OCI-LY3 (cell line): ENCODE data around the gene NELL1.

Experiments used
- H2AFZ ChIP-seq: fragments of 200-600, 300-600 bp; shearing (Covaris generic); 2 replicates; pipeline ENCODE4 v1.6.0; 2014; ENCODE audit warnings: antibody characterized with exemption, low read depth, low read length
- H3K27ac ChIP-seq: fragments of 200-600, 300-600 bp; sonication (generic); 2 replicates; pipeline ENCODE4 v1.5.1; 2014; ENCODE audit warnings: mild to moderate bottlenecking, low read length, moderate library complexity, mixed read lengths
- H3K27me3 ChIP-seq: fragments of 200-600, 300-600 bp; sonication (generic); 2 replicates; pipeline ENCODE4 v1.6.1; 2014; ENCODE audit warnings: low read depth, low read length, mixed read lengths
- H3K36me3 ChIP-seq: fragments of 200-600, 300-600 bp; sonication (generic); replicated peaks from 2 replicates; pipeline ENCODE3; 2014; ENCODE audit warnings: low read depth, low read length, mixed read lengths
- H3K4me1 ChIP-seq: fragments of 300-600, 200-600 bp; sonication (generic); 2 replicates; pipeline ENCODE4 v1.6.1; 2014; ENCODE audit warnings: low read length, mixed read lengths
- H3K4me2 ChIP-seq: fragments of 200-600, 300-600 bp; sonication (generic); 2 replicates; pipeline ENCODE4 v1.6.1; 2014; ENCODE audit warnings: low read length, mixed read lengths
- H3K4me3 ChIP-seq: fragments of 300-600, 200-600 bp; sonication (generic); 2 replicates; pipeline ENCODE4 v1.5.1; 2014; ENCODE audit warnings: antibody characterized with exemption, mild to moderate bottlenecking, low read length, moderate library complexity
- H3K79me2 ChIP-seq: fragments of 300-600, 200-600 bp; shearing (Covaris generic); 2 replicates; pipeline ENCODE4 v1.6.1; 2014; ENCODE audit warnings: mild to moderate bottlenecking, low read length, mixed read lengths
- H3K9ac ChIP-seq: fragments of 300-600, 200-600 bp; shearing (Covaris generic); 2 replicates; pipeline ENCODE4 v1.6.0; 2014; ENCODE audit warnings: mild to moderate bottlenecking, low read length, moderate library complexity
- H3K9me3 ChIP-seq: fragments of 200-600, 300-600 bp; shearing (Covaris generic); 2 replicates; pipeline ENCODE4 v1.6.1; 2014; ENCODE audit warnings: low read length, mixed read lengths; ENCODE audit not compliant: insufficient read depth
- H4K20me1 ChIP-seq: fragments of 200-600, 300-600 bp; sonication (generic); 2 replicates; pipeline ENCODE4 v1.6.1; 2016; ENCODE audit warnings: low read length, mixed read lengths; ENCODE audit not compliant: insufficient read depth
- CTCF ChIP-seq: fragments of 200-600, 300-600 bp; sonication (generic); IDR thresholded peaks from 2 replicates; pipeline ENCODE4 v1.5.1; 2014; ENCODE audit warnings: antibody characterized with exemption, low read length, low read depth
- EZH2phosphoT487 ChIP-seq: fragments of 200-600 bp; shearing (Covaris generic); IDR thresholded peaks from 2 replicates; pipeline ENCODE4 v1.6.1; 2018; ENCODE audit warnings: antibody characterized with exemption, mixed run types, low read depth

The NELL1 gene

DNA sequence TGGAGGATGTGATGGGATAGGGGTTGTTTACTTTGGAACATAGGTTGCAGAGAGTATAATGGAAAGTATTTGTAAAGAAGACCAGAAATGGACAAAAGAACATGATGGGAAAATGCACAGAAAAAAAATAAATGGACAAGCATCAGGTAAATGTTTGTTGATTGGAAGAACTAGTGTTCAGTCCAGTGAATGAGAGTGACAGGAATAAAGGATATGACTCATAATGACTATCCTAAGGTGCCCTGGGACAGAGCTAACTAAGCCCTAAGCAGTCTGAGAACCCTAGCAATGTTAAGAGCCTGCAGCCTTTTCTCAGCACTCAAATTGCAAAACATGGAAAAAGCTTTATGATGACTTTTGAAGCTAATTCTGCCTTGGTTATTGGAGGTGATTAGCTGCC is 790.7 kb downstream of the NELL1 start:
- H4K20me1 ChIP-seq = no peaks in the 10 kb centered on the region
- H3K27me3 ChIP-seq = no peaks in the 10 kb centered on the region

DNA sequence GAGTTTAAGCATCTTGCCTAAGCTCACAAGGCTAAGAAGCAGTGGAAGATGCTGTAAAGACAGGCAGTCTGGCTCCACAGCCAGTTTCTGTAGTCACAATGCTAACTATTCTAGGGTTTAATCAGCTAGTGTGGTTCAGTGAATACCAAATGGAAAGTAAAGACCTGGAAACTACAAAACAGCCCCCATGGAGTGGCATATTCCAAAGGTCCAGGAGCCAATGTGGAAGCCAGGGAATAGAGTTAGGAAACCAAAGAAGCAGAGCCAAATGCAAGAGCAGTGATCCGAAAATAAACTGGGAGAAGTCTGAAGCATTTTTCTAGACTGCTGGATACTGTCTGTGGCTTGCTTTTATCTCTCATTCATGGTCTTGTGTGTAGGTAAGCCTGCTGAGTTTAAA is 792.3 kb downstream of the NELL1 start:
- Histone ChIP-seq H3K4me3 (no peak overlapping the region), H3K27me3 (no peaks in the 10 kb centered on the region), H4K20me1 (no peaks in the 10 kb centered on the region), H3K4me1 (peaks cover 35% of the 10 kb centered on the region), H3K9me3 (peaks cover 10% of the 10 kb centered on the region; the same call in 1 of the 2 replicates), H3K79me2 (no peaks in the 10 kb centered on the region), H3K27ac (no peak overlapping the region), H3K4me2 (no peak overlapping the region), H3K9ac (no peak overlapping the region), H2AFZ (no peak overlapping the region), H3K36me3 (peaks cover 15% of the 10 kb centered on the region)
- no peak for TF ChIP-seq CTCF
- no peak for TF ChIP-seq EZH2phosphoT487

More for the DNA sequence above, 790.7 kb downstream of the NELL1 start:
- H3K4me2 ChIP-seq = no peak overlapping the region
- peaks cover 10% of the 10 kb centered on the region; the same call in 1 of the 2 replicates for H3K9me3 ChIP-seq
- no peaks in the 10 kb centered on the region for H3K79me2 ChIP-seq
- no peak overlapping the region for H3K9ac ChIP-seq
- peaks cover 15% of the 10 kb centered on the region for H3K36me3 ChIP-seq
- no peak for TF ChIP-seq EZH2phosphoT487
- no peak for TF ChIP-seq CTCF
- H2AFZ ChIP-seq = no peak overlapping the region
- no peak overlapping the region for H3K4me3 ChIP-seq
- H3K27ac ChIP-seq = no peak overlapping the region
- peaks cover 27% of the 10 kb centered on the region for H3K4me1 ChIP-seq

GRCh38 chr11:21464601-21465193 is 795.3 kb downstream of the NELL1 start:
- peak overlapping the region; percentile 72 for H3K4me2 ChIP-seq
- H4K20me1 ChIP-seq = no peaks in the 10 kb centered on the region
- peak overlapping the region; percentile 54 for H3K9ac ChIP-seq
- H3K27ac ChIP-seq = peak overlapping the region; percentile 79
- H3K4me1 ChIP-seq = peaks cover 35% of the 10 kb centered on the region
- H2AFZ ChIP-seq = no peak overlapping the region
- peaks cover 15% of the 10 kb centered on the region for H3K36me3 ChIP-seq
- no peaks in the 10 kb centered on the region for H3K27me3 ChIP-seq
- peak overlapping the region; percentile 49 for H3K4me3 ChIP-seq
- no peaks in the 10 kb centered on the region for H3K79me2 ChIP-seq
- H3K9me3 ChIP-seq = peaks cover 10% of the 10 kb centered on the region; the same call in 1 of the 2 replicates
- TF ChIP-seq CTCF = no peak
- TF ChIP-seq EZH2phosphoT487 = no peak

DNA sequence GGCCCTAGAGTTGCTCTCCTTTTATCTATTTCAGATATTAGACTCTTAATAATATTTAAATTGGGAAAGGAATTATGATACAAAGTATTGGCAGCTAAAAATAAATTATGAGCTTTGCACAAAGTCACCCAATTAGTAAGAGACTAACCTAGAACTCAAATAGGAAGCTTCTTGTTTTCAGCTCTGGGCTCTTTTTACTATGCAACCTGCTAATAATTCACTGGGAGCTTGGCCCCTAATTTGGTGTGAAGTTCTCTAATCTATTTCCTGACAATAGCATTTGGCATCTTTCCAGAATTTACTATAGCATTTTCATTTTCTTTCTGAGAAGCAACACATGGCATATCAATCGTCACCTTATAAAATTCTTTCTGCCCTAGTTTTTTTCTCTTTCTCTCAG is 795.8 kb downstream of the NELL1 start:
- TF ChIP-seq CTCF (no peak), EZH2phosphoT487 (no peak)
- H3K4me2 ChIP-seq = peak overlapping the region; percentile 72
- H3K27ac ChIP-seq = peak overlapping the region; percentile 79
- no peak overlapping the region for H2AFZ ChIP-seq
- no peaks in the 10 kb centered on the region for H4K20me1 ChIP-seq
- H3K27me3 ChIP-seq = no peaks in the 10 kb centered on the region
- H3K9me3 ChIP-seq = peaks cover 10% of the 10 kb centered on the region; the same call in 1 of the 2 replicates
- peaks cover 35% of the 10 kb centered on the region for H3K4me1 ChIP-seq
- no peaks in the 10 kb centered on the region for H3K79me2 ChIP-seq
- H3K9ac ChIP-seq = peak overlapping the region; percentile 54
- peaks cover 15% of the 10 kb centered on the region for H3K36me3 ChIP-seq
- H3K4me3 ChIP-seq = peak overlapping the region; percentile 49
